K562 (cell line): ENCODE results near the gene SPSB1. TPM values are rescaled to one million over a fixed set of nuclear protein-coding genes. Genes with fewer than 3 reads are reported as not detected.

Source experiments
- REST ChIP-seq, 2 experiments: fragments of 450-650 bp; formaldehyde crosslinking in 1 of 2; IDR thresholded peaks; 2 replicates each; pipeline versions ENCODE4 v1.4.0 to v1.6.1; 2014 to 2020; ENCODE audit warnings: mild to moderate bottlenecking in 2 of 2, borderline replicate concordance in 1 of 2, low read depth in 1 of 2
- polyA plus RNA-seq, 8 experiments: library from polyadenylated mRNA; depleted of rRNA in 4 of 8; stranded (reverse) in 5 of 8; unstranded in 3 of 8; fragments of >200 nt; fragmentation: Nextera tagmentation in 2 of 8; fragmentation: Illumina TruSeq in 1 of 8; extraction: Ambion mirVana in 2 of 8; extraction: Trizol in 1 of 8; gene quantifications; 2 replicates each; pipeline versions ENCODE4 v1.2.1 to v1.2.3, GENCODE V29; 2011 to 2014; ENCODE audit warnings: inconsistent platforms in 1 of 8, missing spikeins in 1 of 8
- total RNA-seq, 7 experiments: library from RNA; depleted of rRNA in 6 of 7; stranded (reverse); fragments of >200 nt in 6 of 7; fragmentation: Illumina TruSeq in 2 of 7; extraction: Trizol in 2 of 7; gene quantifications; 2 replicates each; pipeline versions ENCODE4 v1.2.1 to v1.2.3, GENCODE V29; 2011 to 2021; ENCODE audit warnings: low replicate concordance in 1 of 7
- TF ChIP-seq, protein P1 (sequence below): fragments of 450-650 bp; IDR thresholded peaks from 2 replicates; pipeline ENCODE4 v1.6.1; 2016

The SPSB1 gene
- total and polyA plus RNA-seq, 9 of the 15 experiments (the other 6 are each of a cell fraction or from before 2014, with no cell fraction given) = 0.06 to 0.35 (median 0.14) TPM; not detected in 6

DNA sequence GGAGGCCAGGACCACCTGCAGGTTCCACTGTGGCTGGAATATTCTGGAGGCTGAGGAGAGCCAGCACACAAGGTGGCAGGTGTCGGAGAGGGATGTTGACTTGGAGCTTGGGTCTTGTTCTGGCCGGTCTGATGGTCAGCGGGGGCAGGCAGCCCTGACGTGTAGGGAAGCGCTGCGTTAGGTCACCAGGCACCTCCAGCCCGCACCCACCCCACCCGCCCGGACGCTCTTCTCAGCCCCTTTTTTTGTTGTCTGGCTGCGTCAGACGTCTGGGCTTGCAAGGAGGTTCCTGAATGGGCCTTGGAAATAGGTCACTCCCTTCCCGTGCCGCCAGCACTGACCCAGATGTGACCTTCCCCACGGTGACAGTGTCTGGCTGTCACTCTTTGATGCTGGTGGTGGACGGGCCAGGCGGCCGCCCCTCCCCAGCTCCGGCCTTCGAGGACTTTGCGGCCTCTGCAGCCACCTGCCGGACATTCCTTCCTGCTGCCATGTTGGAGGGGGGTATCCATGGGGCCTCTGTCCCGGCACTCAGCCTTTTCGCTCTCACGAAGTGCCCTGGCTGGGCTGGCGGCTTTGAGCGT, 30.1 kb downstream of the SPSB1 start (continued):
- TF ChIP-seq, protein P1, sequence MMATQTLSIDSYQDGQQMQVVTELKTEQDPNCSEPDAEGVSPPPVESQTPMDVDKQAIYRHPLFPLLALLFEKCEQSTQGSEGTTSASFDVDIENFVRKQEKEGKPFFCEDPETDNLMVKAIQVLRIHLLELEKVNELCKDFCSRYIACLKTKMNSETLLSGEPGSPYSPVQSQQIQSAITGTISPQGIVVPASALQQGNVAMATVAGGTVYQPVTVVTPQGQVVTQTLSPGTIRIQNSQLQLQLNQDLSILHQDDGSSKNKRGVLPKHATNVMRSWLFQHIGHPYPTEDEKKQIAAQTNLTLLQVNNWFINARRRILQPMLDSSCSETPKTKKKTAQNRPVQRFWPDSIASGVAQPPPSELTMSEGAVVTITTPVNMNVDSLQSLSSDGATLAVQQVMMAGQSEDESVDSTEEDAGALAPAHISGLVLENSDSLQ = peak; percentile 43
- TF ChIP-seq REST (IDR thresholded peaks at IDR 0.05; ENCODE audit: borderline replicate concordance) (peak; percentile 58), REST (CRISPR knock-in tag; IDR thresholded peaks at IDR 0.05; ENCODE audit: low read depth) (no peak)
